Activated CD4-positive, alpha-beta T cell treated with anti-CD3 and anti-CD28 coated beads, Interleukin-10, Interleukin-2, amounts not matched to agents 100 ng/mL and 50 ng/mL, durations not matched to agents 16 hours and 8 hours (primary cell): ENCODE data around the gene ZFHX2.
A peak's percentile ranks its signal among the peaks of the same experiment; 100 is the strongest.

Source experiments
- DNase-seq: peaks from one replicate; pipeline ENCODE4 v3.0.0-alpha.2; 2020

Gene ZFHX2

GRCh38 chr14:23572524-23572828 is 20.9 kb upstream of the ZFHX2 start:
- no peak for DNase-seq

- DNase-seq = no peak
Observed at GRCh38 chr14:23571701-23572523, 20.3 kb upstream of the ZFHX2 start.

GRCh38 chr14:23570806-23571483 is 19.4 kb upstream of the ZFHX2 start:
- DNase-seq = no peak

GRCh38 chr14:23569443-23570151 is 18.0 kb upstream of the ZFHX2 start:
- no peak for DNase-seq

- DNase-seq = no peak
Observed at GRCh38 chr14:23568600-23569331, 17.2 kb upstream of the ZFHX2 start.

GRCh38 chr14:23568021-23568599 is 16.5 kb upstream of the ZFHX2 start:
- no peak for DNase-seq

- peak; percentile 95 for DNase-seq
Observed at GRCh38 chr14:23567186-23568020, 15.8 kb upstream of the ZFHX2 start, which contains the start of gene AP1G2. Gene AP1G2, minus strand, starts transcription at chr14:23567791. Its CDS starts 477 bp downstream, at chr14:23567314.

- DNase-seq = no peak
Observed at GRCh38 chr14:23566778-23567185, 15.2 kb upstream of the ZFHX2 start.

GRCh38 chr14:23566112-23566777 is 14.7 kb upstream of the ZFHX2 start:
- no peak for DNase-seq

- no peak for DNase-seq
Observed at GRCh38 chr14:23565626-23566025, 14.1 kb upstream of the ZFHX2 start.

GRCh38 chr14:23564876-23565275 is 13.3 kb upstream of the ZFHX2 start:
- no peak for DNase-seq

GRCh38 chr14:23564181-23564812 is 12.7 kb upstream of the ZFHX2 start:
- DNase-seq = no peak

GRCh38 chr14:23563473-23564180 is 12.1 kb upstream of the ZFHX2 start:
- no peak for DNase-seq

- peak; percentile 65 for DNase-seq
Observed at GRCh38 chr14:23562822-23563472, 11.4 kb upstream of the ZFHX2 start.

GRCh38 chr14:23561873-23562821 is 10.6 kb upstream of the ZFHX2 start:
- no peak for DNase-seq

- DNase-seq = no peak
Observed at GRCh38 chr14:23561259-23561658, 9.7 kb upstream of the ZFHX2 start.

- no peak for DNase-seq
Observed at GRCh38 chr14:23559926-23560520, 8.5 kb upstream of the ZFHX2 start.
